Fibroblast of lung (primary cell): ENCODE data around the gene ZNF565.

Experiments used
- CTCF ChIP-seq, 2 donors: IDR thresholded peaks in 1 of 2; conservative IDR thresholded peaks in 1 of 2; 1 replicate in 1 of 2; 2 replicates in 1 of 2; pipeline ENCODE4 v1.5.1; 2011 to 2012; ENCODE audit warnings: low read length in 2 of 2, control low read depth in 1 of 2, inconsistent platforms in 1 of 2, low read depth in 1 of 2, mild to moderate bottlenecking in 1 of 2
- EZH2 ChIP-seq: IDR thresholded peaks from 2 replicates; pipeline ENCODE4 v1.5.1; 2012; ENCODE audit warnings: low read length, control low read depth, mild to moderate bottlenecking; ENCODE audit errors: missing control alignments

GRCh38 chr19:36201684-36202083 lies 12.8 kb downstream of the ZNF565 start:
- TF ChIP-seq CTCF (conservative IDR thresholded peaks at IDR 0.05 in 1 of 2, IDR thresholded peaks at IDR 0.05 in 1 of 2; ENCODE audit: low read depth in 1 of 2, low read length in 2 of 2) = no peak
- no peak for TF ChIP-seq EZH2
